ENCODE data around the gene RPL41. TPM values are rescaled to one million over a fixed set of nuclear protein-coding genes. Genes with fewer than 3 reads are reported as not detected.
A peak's percentile ranks its signal among the peaks of the same experiment; 100 is the strongest.

RPL41 gene
- polyA plus RNA-seq, 1 of the 3 experiments (the other 2 are of a cell fraction) = 12,464 TPM

- TF ChIP-seq IRF3 (IDR thresholded peaks at IDR 0.05; ENCODE audit: low read depth, low read length) (no peak), POLR2AphosphoS5 (IDR thresholded peaks at IDR 0.05; ENCODE audit: low read depth, low read length) (no peak), RFX5 (IDR thresholded peaks at IDR 0.05; ENCODE audit: low read length) (no peak), GABPA (IDR thresholded peaks at IDR 0.05; ENCODE audit: low read depth) (no peak), TEAD4 (IDR thresholded peaks at IDR 0.05; ENCODE audit: borderline replicate concordance, insufficient read depth) (no peak), RCOR1 (IDR thresholded peaks at IDR 0.05; ENCODE audit: low read length) (no peak; the same call in 1 of the 2 replicates), RXRA (IDR thresholded peaks at IDR 0.05; ENCODE audit: borderline replicate concordance, low read depth) (no peak), USF2 (IDR thresholded peaks at IDR 0.05; ENCODE audit: borderline replicate concordance, low read depth, low read length) (no peak), ZBTB33 (IDR thresholded peaks at IDR 0.05; ENCODE audit: borderline replicate concordance, low read depth) (no peak)
Measured at GRCh38 chr12:56151672-56152131, 35.3 kb downstream of the RPL41 start (continued).

GRCh38 chr12:56152132-56152755 is 35.8 kb downstream of the RPL41 start, which contains the start of gene MYL6B:
TSS of gene MYL6B (plus strand) at chr12:56152587. CDS start at chr12:56153919, 1,332 bp downstream.
- Histone ChIP-seq H4K20me1 (ENCODE audit: insufficient read depth) (no peaks in the 10 kb centered on the region), H3K9ac (peak within 1 kb of the TSS; percentile 82), H3K36me3 (replicated peaks in 1 of 2; ENCODE audit: control insufficient read depth in 1 of 2, insufficient read depth in 2 of 2, low read length in 1 of 2) (peaks cover 6 to 9% of the 10 kb centered on the region in 2 experiments), H3K4me1 (ENCODE audit: control insufficient read depth in 1 of 2, insufficient read depth in 2 of 2, low read depth in 1 of 2, low read length in 1 of 2) (peaks cover 21% of the 10 kb centered on the region in 2 experiments; a peak in 3 of 4 replicates), H3K79me2 (ENCODE audit: insufficient read depth) (peaks cover 31% of the 10 kb centered on the region), H3K4me3 (ENCODE audit: low read depth in 2 of 2, low read length in 1 of 2) (peak within 1 kb of the TSS; percentile 62 to 87), H3K9me3 (no peaks in the 10 kb centered on the region), H3K4me2 (peak within 1 kb of the TSS; percentile 95), H2AFZ (ENCODE audit: low read depth) (peak within 1 kb of the TSS; percentile 75), H3K27ac (ENCODE audit: low read depth in 2 of 2, low read length in 1 of 2) (peak within 1 kb of the TSS; percentile 85 to 86), H3F3A (replicated peaks; ENCODE audit: insufficient read depth) (peaks cover 23% of the 10 kb centered on the region), H3K27me3 (ENCODE audit: insufficient read depth) (no peaks in the 10 kb centered on the region), H3K9me2 (no peaks in the 10 kb centered on the region)
- ChIA-PET POLR2A (interaction anchor here (0.7 to 1.6 kb wide), 6 partner anchors 9 to 47 kb away, joined by 3 to 6 read pairs (median 4); partner anchors contain the start of genes ESYT1 and ZC3H10), CTCF (interaction anchor here (0.7 to 1.6 kb wide), 16 partner anchors 8 to 69 kb away, joined by 3 to 14 read pairs (median 4); partner anchors contain the start of genes ESYT1, RNF41, SMARCC2 and ZC3H10)
- 1% methylated on average over 27 of the region's 37 CpGs for WGBS (ENCODE audit: low lambda C conversion rate)
- DNase-seq = peak; percentile 93
- TF ChIP-seq YY1 (IDR thresholded peaks at IDR 0.05; ENCODE audit: low read depth) = peak; percentile 72
- TF ChIP-seq JUND (IDR thresholded peaks at IDR 0.05) = peak; percentile 60
- TF ChIP-seq PBX3 (IDR thresholded peaks at IDR 0.05) = peak; percentile 31; the same call in 1 of the 2 replicates
- TF ChIP-seq SMC3 (IDR thresholded peaks at IDR 0.05; ENCODE audit: low read depth, low read length) = no peak
- TF ChIP-seq GATA2 (CRISPR knock-in tag; IDR thresholded peaks at IDR 0.05) = no peak
- TF ChIP-seq NRF1 (IDR thresholded peaks at IDR 0.05; ENCODE audit: low read depth, low read length) = peak; percentile 18; the same call in 1 of the 2 replicates
- TF ChIP-seq RFX5 (IDR thresholded peaks at IDR 0.05; ENCODE audit: low read length) = no peak
- TF ChIP-seq FOXM1 (IDR thresholded peaks at IDR 0.05; ENCODE audit: low read depth) = no peak
- TF ChIP-seq MAX (IDR thresholded peaks at IDR 0.05; ENCODE audit: low read depth) = peak; percentile 44; the same call in 1 of the 2 replicates
- no peak for TF ChIP-seq RAD21 (IDR thresholded peaks at IDR 0.05; ENCODE audit: low read length)
- peak; percentile 32; the same call in 1 of the 2 replicates for TF ChIP-seq RCOR1 (IDR thresholded peaks at IDR 0.05; ENCODE audit: low read length)
- TF ChIP-seq TCF12 (IDR thresholded peaks at IDR 0.05) = no peak
- TF ChIP-seq REST (IDR thresholded peaks at IDR 0.05; ENCODE audit: low read depth, low read length) = no peak; the same call in 1 of the 2 replicates
- no peak for TF ChIP-seq FOXJ3 (CRISPR knock-in tag; IDR thresholded peaks at IDR 0.05)
